H9 (cell line): ENCODE results near the gene ABTB1. TPM values are rescaled to one million over a fixed set of nuclear protein-coding genes. Genes with fewer than 3 reads are reported as not detected.
A peak's percentile ranks its signal among the peaks of the same experiment; 100 is the strongest.

Experiments used
- DNase-seq: peaks from one replicate; pipeline ENCODE4 v3.0.0-alpha.2; 2017
- H2AFZ ChIP-seq: one replicate; pipeline ENCODE4 v1.6.1; 2013; ENCODE audit warnings: mild to moderate bottlenecking, low read length, control low read depth, moderate library complexity
- H2AK5ac ChIP-seq: 2 replicates; pipeline ENCODE4 v1.6.1; 2013; ENCODE audit warnings: low read length, control low read depth, mixed read lengths; ENCODE audit not compliant: insufficient read length
- H2BK120ac ChIP-seq: one replicate; pipeline ENCODE4 v1.6.1; 2013; ENCODE audit warnings: low read depth, mild to moderate bottlenecking, low read length, control low read depth, inconsistent platforms; ENCODE audit not compliant: poor library complexity, severe bottlenecking
- H2BK12ac ChIP-seq: 2 replicates; pipeline ENCODE4 v1.6.1; 2013; ENCODE audit warnings: low read length, control low read depth, mixed read lengths, low read depth; ENCODE audit not compliant: insufficient read length
- H2BK15ac ChIP-seq: 2 replicates; pipeline ENCODE4 v1.6.1; 2013; ENCODE audit warnings: low read depth, low read length, control low read depth
- H2BK20ac ChIP-seq: one replicate; pipeline ENCODE4 v1.6.1; 2013; ENCODE audit warnings: low read depth, mild to moderate bottlenecking, low read length, control low read depth, inconsistent platforms; ENCODE audit not compliant: poor library complexity, severe bottlenecking
- H2BK5ac ChIP-seq: 2 replicates; pipeline ENCODE4 v1.6.1; 2013; ENCODE audit warnings: low read length, control low read depth, mixed read lengths; ENCODE audit not compliant: insufficient read length
- H3K14ac ChIP-seq: 2 replicates; pipeline ENCODE4 v1.6.1; 2013; ENCODE audit warnings: low read length, control low read depth; ENCODE audit not compliant: insufficient read depth
- H3K18ac ChIP-seq: 2 replicates; pipeline ENCODE4 v1.6.1; 2013; ENCODE audit warnings: low read depth, mild to moderate bottlenecking, mixed read lengths, low read length, control low read depth; ENCODE audit not compliant: insufficient read length
- H3K23ac ChIP-seq: 2 replicates; pipeline ENCODE4 v1.6.1; 2013; ENCODE audit warnings: low read length, control low read depth, mixed read lengths, low read depth; ENCODE audit not compliant: insufficient read length
- H3K23me2 ChIP-seq: 2 replicates; pipeline ENCODE4 v1.6.1; 2013; ENCODE audit warnings: low read depth, mild to moderate bottlenecking, mixed read lengths, low read length, control low read depth; ENCODE audit not compliant: insufficient read length, poor library complexity, severe bottlenecking
- H3K27ac ChIP-seq: 2 replicates; pipeline ENCODE4 v1.5.1; 2013; ENCODE audit warnings: low read length, control low read depth, mixed read lengths, low read depth; ENCODE audit not compliant: insufficient read length
- H3K27me3 ChIP-seq: 2 replicates; pipeline ENCODE4 v1.6.1; 2013; ENCODE audit warnings: low read length, control low read depth, inconsistent platforms; ENCODE audit not compliant: insufficient read depth
- H3K4ac ChIP-seq: 2 replicates; pipeline ENCODE4 v1.6.1; 2013; ENCODE audit warnings: low read depth, mild to moderate bottlenecking, control low read depth, inconsistent platforms, low read length, moderate library complexity
- H3K4me1 ChIP-seq: 2 replicates; pipeline ENCODE4 v1.6.1; 2013; ENCODE audit warnings: low read length, control low read depth, inconsistent platforms; ENCODE audit not compliant: insufficient read depth
- H3K4me2 ChIP-seq: 2 replicates; pipeline ENCODE4 v1.6.1; 2013; ENCODE audit warnings: low read length, control low read depth, mixed read lengths; ENCODE audit not compliant: insufficient read length, insufficient read depth
- H3K56ac ChIP-seq: 2 replicates; pipeline ENCODE4 v1.6.1; 2013; ENCODE audit warnings: low read depth, mild to moderate bottlenecking, mixed read lengths, low read length, control low read depth; ENCODE audit not compliant: insufficient read length
- H3K79me1 ChIP-seq: 2 replicates; pipeline ENCODE4 v1.6.1; 2013; ENCODE audit warnings: low read depth, mild to moderate bottlenecking, moderate library complexity, low read length, control low read depth, inconsistent platforms; ENCODE audit not compliant: insufficient read depth, poor library complexity, severe bottlenecking
- H3K79me2 ChIP-seq: 2 replicates; pipeline ENCODE4 v1.6.1; 2013; ENCODE audit warnings: low read length, control low read depth, inconsistent platforms; ENCODE audit not compliant: insufficient read depth
- H3K9ac ChIP-seq: 2 replicates; pipeline ENCODE4 v1.6.1; 2013; ENCODE audit warnings: low read length, control low read depth, mixed read lengths; ENCODE audit not compliant: insufficient read length; ENCODE audit errors: extremely low read depth
- H3K9me3 ChIP-seq: one replicate; pipeline ENCODE4 v1.6.1; 2013; ENCODE audit warnings: low read depth, low read length, inconsistent platforms; ENCODE audit not compliant: control insufficient read depth
- H3T11ph ChIP-seq: one replicate; pipeline ENCODE4 v1.6.1; 2013; ENCODE audit warnings: mild to moderate bottlenecking, low read length, control low read depth, inconsistent platforms
- H4K20me1 ChIP-seq: one replicate; pipeline ENCODE4 v1.6.1; 2013; ENCODE audit not compliant: control insufficient read depth, insufficient read length, insufficient read depth
- H4K5ac ChIP-seq: 2 replicates; pipeline ENCODE4 v1.6.1; 2013; ENCODE audit warnings: low read depth, mild to moderate bottlenecking, mixed read lengths, low read length, control low read depth; ENCODE audit not compliant: insufficient read length
- H4K8ac ChIP-seq: replicated peaks from 2 replicates; pipeline ENCODE4 v1.6.1; 2013; ENCODE audit warnings: low read length, control low read depth, mixed read lengths, low read depth; ENCODE audit not compliant: insufficient read length
- H4K91ac ChIP-seq: 2 replicates; pipeline ENCODE4 v1.6.1; 2013; ENCODE audit warnings: low read depth, mild to moderate bottlenecking, moderate library complexity, mixed read lengths, low read length, control low read depth; ENCODE audit not compliant: insufficient read length
- H3K27ac Mint-ChIP-seq, 3 experiments: 2 replicates in 2 of 3; 3 replicates in 1 of 3; pipeline ENCODE4 v1.8.0; 2020 to 2021; ENCODE audit warnings: mixed read lengths in 3 of 3, mild to moderate bottlenecking in 1 of 3, moderate library complexity in 1 of 3
- H3K27me3 Mint-ChIP-seq: 2 replicates; pipeline ENCODE4 v1.8.0; 2021; ENCODE audit warnings: low read depth, mild to moderate bottlenecking, moderate library complexity, mixed read lengths
- H3K36me3 Mint-ChIP-seq, 3 experiments: 2 replicates in 2 of 3; 3 replicates in 1 of 3; pipeline ENCODE4 v1.8.0; 2020 to 2021; ENCODE audit warnings: low read depth in 3 of 3, mixed read lengths in 3 of 3; ENCODE audit not compliant: insufficient read depth in 1 of 3
- H3K4me1 Mint-ChIP-seq, 2 experiments: 2 replicates each; pipeline ENCODE4 v1.8.0; 2020; ENCODE audit warnings: mixed read lengths in 2 of 2
- H3K4me3 Mint-ChIP-seq, 2 experiments: 2 replicates in 1 of 2; 3 replicates in 1 of 2; pipeline ENCODE4 v1.8.0; 2020 to 2021; ENCODE audit warnings: mild to moderate bottlenecking in 2 of 2, mixed read lengths in 2 of 2, moderate library complexity in 1 of 2
- H3K9me3 Mint-ChIP-seq, 2 experiments: 2 replicates in 1 of 2; 3 replicates in 1 of 2; pipeline ENCODE4 v1.8.0; 2020; ENCODE audit warnings: mild to moderate bottlenecking in 2 of 2, mixed read lengths in 2 of 2, moderate library complexity in 1 of 2
- CTCF ChIP-seq: fragments of 200-600 bp; sonication (generic); conservative IDR thresholded peaks from 3 replicates; pipeline ENCODE4 v1.8.0; 2021; ENCODE audit warnings: antibody characterized with exemption, mild to moderate bottlenecking
- WGBS: extraction: QIAGEN DNeasy Blood & Tissue Kit; methylation state at CpG from one replicate; pipeline ENCODE4 v1.1.7; 2013; ENCODE audit warnings: missing lambda C conversion rate, low lambda C conversion rate, mixed read lengths; ENCODE audit not compliant: insufficient read length; ENCODE audit errors: extremely low coverage; 5-methylcytosine and 5-hydroxymethylcytosine counted together
- total RNA-seq: library from RNA; stranded (reverse); gene quantifications from 2 replicates; pipeline ENCODE4 v1.2.1, GENCODE V29; 2021

Gene ABTB1
- total RNA-seq, 1 experiment from 2014 or later: 6.2 TPM

- Mint-ChIP-seq H3K27ac (0 out of 7 replicates have a peak overlapping the region, but pooled peaks of 1 of the 3 experiments have one; percentile 44), H3K9me3 (no peaks in the 10 kb centered on the region), H3K36me3 (peaks cover 6 to 11% (median 6%) of the 10 kb centered on the region in 3 experiments; a peak in 4 of 7 replicates), H3K27me3 (no peaks in the 10 kb centered on the region), H3K4me3 (no peak overlapping the region), H3K4me1 (peaks cover 11 to 13% of the 10 kb centered on the region in 2 experiments)
- Histone ChIP-seq H3K4ac (no peak overlapping the region), H2BK12ac (no peak overlapping the region), H3K27me3 (no peaks in the 10 kb centered on the region), H4K91ac (peak overlapping the region; percentile 19), H2AK5ac (no peak overlapping the region), H4K20me1 (no peaks in the 10 kb centered on the region), H3K18ac (no peak overlapping the region), H2BK5ac (no peak overlapping the region), H3K23me2 (no peaks in the 10 kb centered on the region), H3K79me1 (no peaks in the 10 kb centered on the region), H3T11ph (no peak overlapping the region), H2BK20ac (no peak overlapping the region), H2AFZ (no peak overlapping the region), H4K8ac (no peak overlapping the region), H4K5ac (no peak overlapping the region), H3K79me2 (no peaks in the 10 kb centered on the region), H3K14ac (no peak overlapping the region; the same call in 1 of the 2 replicates), H3K27ac (no peak overlapping the region), H2BK15ac (no peak overlapping the region), H2BK120ac (no peak overlapping the region), H3K4me1 (peaks cover 2% of the 10 kb centered on the region; the same call in 1 of the 2 replicates), H3K23ac (peak overlapping the region; percentile 9), H3K9ac (no peak overlapping the region), H3K56ac (no peak overlapping the region), H3K4me2 (no peak overlapping the region), H3K9me3 (no peaks in the 10 kb centered on the region)
- WGBS: no CpG with 5 or more reads among the region's 8 CpGs
- TF ChIP-seq CTCF: no peak
- DNase-seq: no peak
Observed at GRCh38 chr3:127645371-127646015, 27.3 kb upstream of the ABTB1 start.
